H9 (cell line): ENCODE data around the gene GTF3C5. TPM values are rescaled to one million over a fixed set of nuclear protein-coding genes. Genes with fewer than 3 reads are reported as not detected.

ENCODE experiments used
- DNase-seq: peaks from one replicate; pipeline ENCODE4 v3.0.0-alpha.2; 2017
- H2AFZ ChIP-seq: one replicate; pipeline ENCODE4 v1.6.1; 2013; ENCODE audit warnings: mild to moderate bottlenecking, low read length, control low read depth, moderate library complexity
- H2AK5ac ChIP-seq: 2 replicates; pipeline ENCODE4 v1.6.1; 2013; ENCODE audit warnings: low read length, control low read depth, mixed read lengths; ENCODE audit not compliant: insufficient read length
- H2BK120ac ChIP-seq: one replicate; pipeline ENCODE4 v1.6.1; 2013; ENCODE audit warnings: low read depth, mild to moderate bottlenecking, low read length, control low read depth, inconsistent platforms; ENCODE audit not compliant: poor library complexity, severe bottlenecking
- H2BK12ac ChIP-seq: 2 replicates; pipeline ENCODE4 v1.6.1; 2013; ENCODE audit warnings: low read length, control low read depth, mixed read lengths, low read depth; ENCODE audit not compliant: insufficient read length
- H2BK15ac ChIP-seq: 2 replicates; pipeline ENCODE4 v1.6.1; 2013; ENCODE audit warnings: low read depth, low read length, control low read depth
- H2BK20ac ChIP-seq: one replicate; pipeline ENCODE4 v1.6.1; 2013; ENCODE audit warnings: low read depth, mild to moderate bottlenecking, low read length, control low read depth, inconsistent platforms; ENCODE audit not compliant: poor library complexity, severe bottlenecking
- H2BK5ac ChIP-seq: 2 replicates; pipeline ENCODE4 v1.6.1; 2013; ENCODE audit warnings: low read length, control low read depth, mixed read lengths; ENCODE audit not compliant: insufficient read length
- H3K14ac ChIP-seq: 2 replicates; pipeline ENCODE4 v1.6.1; 2013; ENCODE audit warnings: low read length, control low read depth; ENCODE audit not compliant: insufficient read depth
- H3K18ac ChIP-seq: 2 replicates; pipeline ENCODE4 v1.6.1; 2013; ENCODE audit warnings: low read depth, mild to moderate bottlenecking, mixed read lengths, low read length, control low read depth; ENCODE audit not compliant: insufficient read length
- H3K23ac ChIP-seq: 2 replicates; pipeline ENCODE4 v1.6.1; 2013; ENCODE audit warnings: low read length, control low read depth, mixed read lengths, low read depth; ENCODE audit not compliant: insufficient read length
- H3K23me2 ChIP-seq: 2 replicates; pipeline ENCODE4 v1.6.1; 2013; ENCODE audit warnings: low read depth, mild to moderate bottlenecking, mixed read lengths, low read length, control low read depth; ENCODE audit not compliant: insufficient read length, poor library complexity, severe bottlenecking
- H3K27ac ChIP-seq: 2 replicates; pipeline ENCODE4 v1.5.1; 2013; ENCODE audit warnings: low read length, control low read depth, mixed read lengths, low read depth; ENCODE audit not compliant: insufficient read length
- H3K27me3 ChIP-seq: 2 replicates; pipeline ENCODE4 v1.6.1; 2013; ENCODE audit warnings: low read length, control low read depth, inconsistent platforms; ENCODE audit not compliant: insufficient read depth
- H3K4ac ChIP-seq: 2 replicates; pipeline ENCODE4 v1.6.1; 2013; ENCODE audit warnings: low read depth, mild to moderate bottlenecking, control low read depth, inconsistent platforms, low read length, moderate library complexity
- H3K4me1 ChIP-seq: 2 replicates; pipeline ENCODE4 v1.6.1; 2013; ENCODE audit warnings: low read length, control low read depth, inconsistent platforms; ENCODE audit not compliant: insufficient read depth
- H3K4me2 ChIP-seq: 2 replicates; pipeline ENCODE4 v1.6.1; 2013; ENCODE audit warnings: low read length, control low read depth, mixed read lengths; ENCODE audit not compliant: insufficient read length, insufficient read depth
- H3K56ac ChIP-seq: 2 replicates; pipeline ENCODE4 v1.6.1; 2013; ENCODE audit warnings: low read depth, mild to moderate bottlenecking, mixed read lengths, low read length, control low read depth; ENCODE audit not compliant: insufficient read length
- H3K79me1 ChIP-seq: 2 replicates; pipeline ENCODE4 v1.6.1; 2013; ENCODE audit warnings: low read depth, mild to moderate bottlenecking, moderate library complexity, low read length, control low read depth, inconsistent platforms; ENCODE audit not compliant: insufficient read depth, poor library complexity, severe bottlenecking
- H3K79me2 ChIP-seq: 2 replicates; pipeline ENCODE4 v1.6.1; 2013; ENCODE audit warnings: low read length, control low read depth, inconsistent platforms; ENCODE audit not compliant: insufficient read depth
- H3K9ac ChIP-seq: 2 replicates; pipeline ENCODE4 v1.6.1; 2013; ENCODE audit warnings: low read length, control low read depth, mixed read lengths; ENCODE audit not compliant: insufficient read length; ENCODE audit errors: extremely low read depth
- H3K9me3 ChIP-seq: one replicate; pipeline ENCODE4 v1.6.1; 2013; ENCODE audit warnings: low read depth, low read length, inconsistent platforms; ENCODE audit not compliant: control insufficient read depth
- H3T11ph ChIP-seq: one replicate; pipeline ENCODE4 v1.6.1; 2013; ENCODE audit warnings: mild to moderate bottlenecking, low read length, control low read depth, inconsistent platforms
- H4K20me1 ChIP-seq: one replicate; pipeline ENCODE4 v1.6.1; 2013; ENCODE audit not compliant: control insufficient read depth, insufficient read length, insufficient read depth
- H4K5ac ChIP-seq: 2 replicates; pipeline ENCODE4 v1.6.1; 2013; ENCODE audit warnings: low read depth, mild to moderate bottlenecking, mixed read lengths, low read length, control low read depth; ENCODE audit not compliant: insufficient read length
- H4K8ac ChIP-seq: replicated peaks from 2 replicates; pipeline ENCODE4 v1.6.1; 2013; ENCODE audit warnings: low read length, control low read depth, mixed read lengths, low read depth; ENCODE audit not compliant: insufficient read length
- H4K91ac ChIP-seq: 2 replicates; pipeline ENCODE4 v1.6.1; 2013; ENCODE audit warnings: low read depth, mild to moderate bottlenecking, moderate library complexity, mixed read lengths, low read length, control low read depth; ENCODE audit not compliant: insufficient read length
- H3K27ac Mint-ChIP-seq, 3 experiments: 2 replicates in 2 of 3; 3 replicates in 1 of 3; pipeline ENCODE4 v1.8.0; 2020 to 2021; ENCODE audit warnings: mixed read lengths in 3 of 3, mild to moderate bottlenecking in 1 of 3, moderate library complexity in 1 of 3
- H3K27me3 Mint-ChIP-seq: 2 replicates; pipeline ENCODE4 v1.8.0; 2021; ENCODE audit warnings: low read depth, mild to moderate bottlenecking, moderate library complexity, mixed read lengths
- H3K36me3 Mint-ChIP-seq, 3 experiments: 2 replicates in 2 of 3; 3 replicates in 1 of 3; pipeline ENCODE4 v1.8.0; 2020 to 2021; ENCODE audit warnings: low read depth in 3 of 3, mixed read lengths in 3 of 3; ENCODE audit not compliant: insufficient read depth in 1 of 3
- H3K4me1 Mint-ChIP-seq, 2 experiments: 2 replicates each; pipeline ENCODE4 v1.8.0; 2020; ENCODE audit warnings: mixed read lengths in 2 of 2
- H3K4me3 Mint-ChIP-seq, 2 experiments: 2 replicates in 1 of 2; 3 replicates in 1 of 2; pipeline ENCODE4 v1.8.0; 2020 to 2021; ENCODE audit warnings: mild to moderate bottlenecking in 2 of 2, mixed read lengths in 2 of 2, moderate library complexity in 1 of 2
- H3K9me3 Mint-ChIP-seq, 2 experiments: 2 replicates in 1 of 2; 3 replicates in 1 of 2; pipeline ENCODE4 v1.8.0; 2020; ENCODE audit warnings: mild to moderate bottlenecking in 2 of 2, mixed read lengths in 2 of 2, moderate library complexity in 1 of 2
- WGBS: extraction: QIAGEN DNeasy Blood & Tissue Kit; methylation state at CpG from one replicate; pipeline ENCODE4 v1.1.7; 2013; ENCODE audit warnings: missing lambda C conversion rate, low lambda C conversion rate, mixed read lengths; ENCODE audit not compliant: insufficient read length; ENCODE audit errors: extremely low coverage; 5-methylcytosine and 5-hydroxymethylcytosine counted together
- total RNA-seq: library from RNA; stranded (reverse); gene quantifications from 2 replicates; pipeline ENCODE4 v1.2.1, GENCODE V29; 2021
- TF ChIP-seq, protein P1 (sequence below): fragments of 200-600 bp; sonication (generic); conservative IDR thresholded peaks from 3 replicates; pipeline ENCODE4 v1.8.0; 2021; ENCODE audit warnings: antibody characterized with exemption, mild to moderate bottlenecking

Gene GTF3C5
- total RNA-seq, 1 experiment from 2014 or later, result 88.9 TPM

DNA sequence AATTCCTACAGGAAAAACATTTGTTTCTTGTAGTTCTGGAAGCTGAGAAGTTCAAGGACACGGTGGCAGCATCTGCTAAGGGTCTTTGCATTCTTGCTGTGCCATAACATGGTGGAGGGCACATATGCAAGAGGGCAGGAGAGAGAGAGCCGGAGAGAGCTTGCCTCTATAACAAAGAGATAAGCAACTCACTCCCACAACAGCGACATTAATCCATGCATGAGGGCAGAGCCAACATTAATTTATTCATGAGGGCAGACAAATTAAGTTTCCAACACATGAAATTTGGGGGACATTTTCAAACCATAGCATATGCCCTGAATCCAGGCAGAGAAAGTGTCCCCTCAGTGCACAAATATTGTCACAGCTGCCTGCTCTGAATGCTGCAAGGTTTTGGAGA is 4.4 kb upstream of the GTF3C5 start:
- H2BK20ac ChIP-seq, result no peak overlapping the region

More for the DNA sequence above, 4.4 kb upstream of the GTF3C5 start:
- Histone ChIP-seq H4K8ac (no peak overlapping the region), H3K14ac (no peak overlapping the region), H3K4me1 (no peaks in the 10 kb centered on the region), H3K56ac (no peak overlapping the region), H2BK120ac (no peak overlapping the region), H3K79me2 (no peaks in the 10 kb centered on the region; the same call in 1 of the 2 replicates), H4K91ac (no peak overlapping the region), H3T11ph (no peak overlapping the region), H3K23ac (no peak overlapping the region), H3K9me3 (no peaks in the 10 kb centered on the region), H2BK5ac (no peak overlapping the region), H3K4ac (no peak overlapping the region), H3K27ac (no peak overlapping the region), H3K4me2 (no peak overlapping the region), H3K79me1 (no peaks in the 10 kb centered on the region), H3K18ac (no peak overlapping the region), H3K27me3 (no peaks in the 10 kb centered on the region), H3K23me2 (peaks cover 4% of the 10 kb centered on the region), H4K20me1 (no peaks in the 10 kb centered on the region), H2BK12ac (no peak overlapping the region), H4K5ac (no peak overlapping the region), H2BK15ac (no peak overlapping the region), H2AK5ac (no peak overlapping the region), H3K9ac (no peak overlapping the region), H2AFZ (no peak overlapping the region)
- TF ChIP-seq, protein P1, sequence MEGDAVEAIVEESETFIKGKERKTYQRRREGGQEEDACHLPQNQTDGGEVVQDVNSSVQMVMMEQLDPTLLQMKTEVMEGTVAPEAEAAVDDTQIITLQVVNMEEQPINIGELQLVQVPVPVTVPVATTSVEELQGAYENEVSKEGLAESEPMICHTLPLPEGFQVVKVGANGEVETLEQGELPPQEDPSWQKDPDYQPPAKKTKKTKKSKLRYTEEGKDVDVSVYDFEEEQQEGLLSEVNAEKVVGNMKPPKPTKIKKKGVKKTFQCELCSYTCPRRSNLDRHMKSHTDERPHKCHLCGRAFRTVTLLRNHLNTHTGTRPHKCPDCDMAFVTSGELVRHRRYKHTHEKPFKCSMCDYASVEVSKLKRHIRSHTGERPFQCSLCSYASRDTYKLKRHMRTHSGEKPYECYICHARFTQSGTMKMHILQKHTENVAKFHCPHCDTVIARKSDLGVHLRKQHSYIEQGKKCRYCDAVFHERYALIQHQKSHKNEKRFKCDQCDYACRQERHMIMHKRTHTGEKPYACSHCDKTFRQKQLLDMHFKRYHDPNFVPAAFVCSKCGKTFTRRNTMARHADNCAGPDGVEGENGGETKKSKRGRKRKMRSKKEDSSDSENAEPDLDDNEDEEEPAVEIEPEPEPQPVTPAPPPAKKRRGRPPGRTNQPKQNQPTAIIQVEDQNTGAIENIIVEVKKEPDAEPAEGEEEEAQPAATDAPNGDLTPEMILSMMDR, result no peak
- DNase-seq, result no peak
- Mint-ChIP-seq H3K27me3 (peaks cover 24% of the 10 kb centered on the region), H3K4me1 (peaks cover 2 to 5% of the 10 kb centered on the region in 2 experiments; a peak in 3 of 4 replicates), H3K36me3 (peaks cover 0 to 1% (median under 1%) of the 10 kb centered on the region in 3 experiments; a peak in 2 of 7 replicates), H3K27ac (no peak overlapping the region; a peak in 1 of 7 replicates), H3K4me3 (no peak overlapping the region; a peak in 1 of 5 replicates), H3K9me3 (peaks cover 2 to 6% of the 10 kb centered on the region in 2 experiments; a peak in 2 of 5 replicates)
- no CpG with 5 or more reads among the region's 3 CpGs for WGBS
